T-cell (primary cell): ENCODE data around the gene LLGL1. TPM values are rescaled to one million over a fixed set of nuclear protein-coding genes. Genes with fewer than 3 reads are reported as not detected.

Experiments
- ATAC-seq, 4 experiments: fragments of 200-7000 bp in 3 of 4; fragments of 150-1000 bp in 1 of 4; cut with Tn5 transposase; replicated peaks in 1 of 4; 1 replicate in 3 of 4; 2 replicates in 1 of 4; pipeline ENCODE4 v1.10.0; 2021; ENCODE audit warnings: moderate library complexity in 3 of 4, mild to moderate bottlenecking in 2 of 4, moderate number of reproducible peaks in 1 of 4
- CTCF ChIA-PET, 2 donors: fragments of 300-600 bp; sonication (Branson Sonifier 250); formaldehyde crosslinking; loops; one replicate each; lab custom pipeline; 2022; ENCODE audit warnings: antibody characterized with exemption in 2 of 2; lab: Charles Lee
- POLR2A ChIA-PET, 2 donors: fragments of 300-600 bp; sonication (Branson Sonifier 250); formaldehyde crosslinking; loops; one replicate each; lab custom pipeline; 2022; ENCODE audit warnings: antibody characterized with exemption in 2 of 2; lab: Charles Lee
- DNase-seq, 35 experiments: peaks; one replicate each; pipeline versions ENCODE4 v3.0.0 to v3.0.0-alpha.2; 2013 to 2023
- H3K27ac ChIP-seq: one replicate; pipeline ENCODE4 v1.5.1; 2013; ENCODE audit warnings: low read length
- H3K27me3 ChIP-seq, 2 experiments: replicated peaks in 1 of 2; 1 replicate in 1 of 2; 2 replicates in 1 of 2; pipeline versions ENCODE4 v1.6.1 to v1.7.0; 2013; ENCODE audit warnings: low read length in 1 of 2, mixed read lengths in 1 of 2; ENCODE audit not compliant: control insufficient read depth in 2 of 2, insufficient read depth in 2 of 2; ENCODE audit errors: extremely low read depth in 1 of 2
- H3K36me3 ChIP-seq, 2 donors: 1 replicate in 1 of 2; 2 replicates in 1 of 2; pipeline versions ENCODE4 v1.6.1 to v1.7.0; 2013; ENCODE audit warnings: low read length in 1 of 2; ENCODE audit not compliant: control insufficient read depth in 2 of 2, insufficient read depth in 1 of 2; ENCODE audit errors: extremely low read depth in 1 of 2
- H3K4me1 ChIP-seq, 2 experiments: 1 replicate in 1 of 2; 2 replicates in 1 of 2; pipeline versions ENCODE4 v1.6.1 to v1.7.0; 2013; ENCODE audit warnings: low read length in 2 of 2, mixed read lengths in 1 of 2; ENCODE audit not compliant: insufficient read depth in 2 of 2, control insufficient read depth in 1 of 2; ENCODE audit errors: extremely low read depth in 1 of 2
- H3K4me3 ChIP-seq, 2 donors: 1 replicate in 1 of 2; 2 replicates in 1 of 2; pipeline versions ENCODE4 v1.5.1 to v1.7.0; 2013; ENCODE audit warnings: mild to moderate bottlenecking in 2 of 2, low read length in 1 of 2, moderate library complexity in 1 of 2; ENCODE audit not compliant: control insufficient read depth in 1 of 2; ENCODE audit errors: extremely low read depth in 1 of 2
- H3K9me3 ChIP-seq: 2 replicates; pipeline ENCODE4 v1.7.0; 2013
- H3K27ac Mint-ChIP-seq, 2 donors: one replicate each; pipeline ENCODE4 v1.8.0; 2020 to 2021; ENCODE audit warnings: mild to moderate bottlenecking in 2 of 2, mixed read lengths in 2 of 2
- H3K27me3 Mint-ChIP-seq, 2 donors: one replicate each; pipeline ENCODE4 v1.8.0; 2021 to 2022; ENCODE audit warnings: mixed read lengths in 2 of 2
- H3K36me3 Mint-ChIP-seq: one replicate; pipeline ENCODE4 v1.8.0; 2021; ENCODE audit warnings: mixed read lengths
- H3K4me1 Mint-ChIP-seq, 3 donors: one replicate each; pipeline ENCODE4 v1.8.0; 2020 to 2022; ENCODE audit warnings: mixed read lengths in 3 of 3, mild to moderate bottlenecking in 1 of 3
- H3K4me3 Mint-ChIP-seq, 3 donors: one replicate each; pipeline ENCODE4 v1.8.0; 2020 to 2022; ENCODE audit warnings: mild to moderate bottlenecking in 3 of 3, mixed read lengths in 3 of 3, moderate library complexity in 3 of 3
- H3K9me3 Mint-ChIP-seq, 3 donors: one replicate each; pipeline ENCODE4 v1.8.0; 2020 to 2022; ENCODE audit warnings: mixed read lengths in 3 of 3
- WGBS: methylation state at CpG from one replicate; pipeline ENCODE4 v1.1.5; 2013; ENCODE audit warnings: missing lambda C conversion rate; ENCODE audit not compliant: insufficient coverage; 5-methylcytosine and 5-hydroxymethylcytosine counted together
- total RNA-seq, 35 experiments: library from RNA in 6 of 35; stranded (reverse) in 6 of 35; fragments of 120-200 nt in 1 of 35; gene quantifications; one replicate each; pipeline versions ENCODE4 v1.2.1 to v1.2.4 and lab custom pipeline; 2013 to 2026

LLGL1 gene
- total RNA-seq, 5 donors from 2014 or later (not counting 1 experiment from before 2014, with no cell fraction given): 13.1 to 24.3 (median 23.2) TPM

DNA sequence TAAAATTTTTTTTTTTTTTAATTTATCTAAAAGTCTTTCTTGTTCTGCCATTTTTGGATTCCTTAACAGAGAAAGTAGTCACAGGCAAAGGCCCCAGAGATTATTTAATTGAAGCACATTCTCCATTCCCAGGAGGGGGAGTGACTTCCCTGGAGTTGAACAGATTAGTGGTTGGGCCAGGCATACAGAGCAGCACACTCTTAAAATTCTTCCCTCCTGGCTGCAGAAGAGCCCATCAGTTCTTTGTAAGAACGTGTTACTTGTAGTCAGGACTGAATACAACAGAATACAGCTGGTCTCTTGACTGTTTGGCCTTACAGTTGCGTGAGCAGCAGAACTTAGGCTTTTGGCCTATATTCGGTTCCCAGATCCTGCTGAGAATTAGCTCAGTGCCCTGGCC, 40.0 kb upstream of the LLGL1 start:
- ChIA-PET POLR2A (no interaction called here), CTCF (no interaction called here)
- Mint-ChIP-seq H3K27ac (peak overlapping the region; percentile 87 to 90), H3K36me3 (peaks cover 13% of the 10 kb centered on the region), H3K4me3 (peak overlapping the region; percentile 93 to 96 (median 95)), H3K27me3 (no peaks in the 10 kb centered on the region), H3K9me3 (no peaks in the 10 kb centered on the region), H3K4me1 (peaks cover 58 to 64% (median 60%) of the 10 kb centered on the region in 3 donors)
- H3K4me1 ChIP-seq: peaks cover 28 to 70% of the 10 kb centered on the region in 2 experiments
- 30% methylated on average over 3 of the region's 3 CpGs for WGBS
- no peaks in the 10 kb centered on the region for H3K27me3 ChIP-seq
- ATAC-seq (no peak), DNase-seq (no peak)
- H3K9me3 ChIP-seq: no peaks in the 10 kb centered on the region
- H3K27ac ChIP-seq: peak overlapping the region; percentile 25
- peak overlapping the region; percentile 77 to 81 for H3K4me3 ChIP-seq
- H3K36me3 ChIP-seq: peaks cover 3 to 19% of the 10 kb centered on the region in 2 donors

DNA sequence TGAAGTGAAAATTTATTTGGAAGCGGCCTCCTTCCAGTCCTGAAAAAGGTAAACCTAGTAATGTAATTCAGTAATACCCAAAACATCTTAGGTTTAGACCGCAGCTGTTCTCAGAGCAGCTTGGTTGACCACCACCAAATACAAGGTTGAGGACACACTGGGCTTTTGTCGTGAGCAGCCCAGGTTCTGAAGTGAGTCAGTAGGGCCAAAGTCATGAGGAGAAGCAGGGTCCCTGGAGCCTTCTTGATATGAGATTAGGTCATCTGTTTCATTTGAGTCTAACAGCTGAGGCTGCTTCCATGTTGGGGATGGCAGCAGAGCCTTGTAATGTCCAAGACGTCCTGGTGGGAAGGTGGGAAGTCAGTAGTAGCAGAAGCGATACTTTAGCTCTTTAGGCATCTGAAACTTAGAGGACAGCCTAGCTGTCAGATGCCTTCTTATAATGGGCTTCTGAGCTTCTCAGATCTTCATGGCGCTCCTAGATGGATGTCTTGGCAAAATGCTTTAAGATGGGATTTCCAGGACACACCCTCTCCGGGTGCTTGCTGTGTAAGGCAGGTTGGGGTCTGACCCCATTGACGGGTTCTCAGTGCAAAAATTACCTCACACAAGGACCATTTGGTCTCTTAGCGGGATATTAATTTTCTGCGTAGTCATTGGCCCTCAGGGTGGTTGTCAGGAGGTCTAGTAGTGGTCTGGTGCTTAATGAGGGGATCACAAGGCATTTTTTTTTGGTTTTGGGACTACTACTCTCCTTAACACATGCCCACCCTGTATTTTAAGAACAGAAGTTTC, 39.4 kb upstream of the LLGL1 start:
- H3K4me3 Mint-ChIP-seq: peak overlapping the region; percentile 93 to 96 (median 95)
- WGBS: 26% methylated on average over 3 of the region's 10 CpGs
- ATAC-seq (no peak), DNase-seq (no peak)
- peaks cover 64 to 70% (median 66%) of the 10 kb centered on the region in 3 donors for H3K4me1 Mint-ChIP-seq
- no peaks in the 10 kb centered on the region for H3K9me3 ChIP-seq
- H3K36me3 Mint-ChIP-seq: peaks cover 13% of the 10 kb centered on the region
- H3K36me3 ChIP-seq: peaks cover 3 to 23% of the 10 kb centered on the region in 2 donors
- H3K27ac Mint-ChIP-seq: peak overlapping the region; percentile 68 to 90
- H3K9me3 Mint-ChIP-seq: no peaks in the 10 kb centered on the region
- H3K4me1 ChIP-seq: peaks cover 28 to 76% of the 10 kb centered on the region in 2 experiments
- H3K27me3 ChIP-seq: no peaks in the 10 kb centered on the region
- peak overlapping the region; percentile 25 for H3K27ac ChIP-seq
- H3K27me3 Mint-ChIP-seq: no peaks in the 10 kb centered on the region
- ChIA-PET CTCF (no interaction called here), POLR2A (no interaction called here)
- H3K4me3 ChIP-seq: peak overlapping the region; percentile 77 to 81

DNA sequence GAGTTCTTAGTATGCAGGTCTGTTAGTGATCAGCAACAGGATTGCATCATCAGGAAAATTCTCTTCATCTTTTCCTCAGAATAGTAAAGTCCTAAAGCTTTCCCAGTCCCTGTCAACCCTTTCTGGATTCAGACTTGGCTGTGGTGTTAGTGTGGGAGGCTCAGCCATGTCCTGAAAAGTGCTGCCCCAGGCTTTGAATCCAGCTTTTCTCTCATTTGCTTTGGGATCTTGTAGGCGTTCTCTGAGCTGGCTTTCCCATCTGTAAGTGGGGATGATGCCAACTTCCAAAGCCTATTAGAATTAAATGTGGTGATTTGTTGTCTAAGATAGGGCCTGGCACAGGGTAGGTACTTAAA, 38.8 kb upstream of the LLGL1 start:
- CTCF ChIA-PET: no interaction called here
- POLR2A ChIA-PET: no interaction called here
- no peaks in the 10 kb centered on the region for H3K9me3 ChIP-seq
- H3K27me3 ChIP-seq: no peaks in the 10 kb centered on the region
- H3K9me3 Mint-ChIP-seq: no peaks in the 10 kb centered on the region
- WGBS: 67% methylated on average over 1 of the region's 1 CpG
- DNase-seq: no peak
- peaks cover 68 to 76% (median 72%) of the 10 kb centered on the region in 3 donors for H3K4me1 Mint-ChIP-seq
- peak overlapping the region; percentile 77 to 81 for H3K4me3 ChIP-seq
- H3K27ac ChIP-seq: no peak overlapping the region
- no peaks in the 10 kb centered on the region for H3K27me3 Mint-ChIP-seq
- no peak for ATAC-seq
- H3K36me3 ChIP-seq: peaks cover 5 to 26% of the 10 kb centered on the region in 2 donors
- peaks cover 30 to 80% of the 10 kb centered on the region in 2 experiments for H3K4me1 ChIP-seq
- H3K27ac Mint-ChIP-seq: peak overlapping the region; percentile 17 to 20
- peaks cover 13% of the 10 kb centered on the region for H3K36me3 Mint-ChIP-seq
- peak overlapping the region; percentile 93 to 96 (median 95) for H3K4me3 Mint-ChIP-seq

DNA sequence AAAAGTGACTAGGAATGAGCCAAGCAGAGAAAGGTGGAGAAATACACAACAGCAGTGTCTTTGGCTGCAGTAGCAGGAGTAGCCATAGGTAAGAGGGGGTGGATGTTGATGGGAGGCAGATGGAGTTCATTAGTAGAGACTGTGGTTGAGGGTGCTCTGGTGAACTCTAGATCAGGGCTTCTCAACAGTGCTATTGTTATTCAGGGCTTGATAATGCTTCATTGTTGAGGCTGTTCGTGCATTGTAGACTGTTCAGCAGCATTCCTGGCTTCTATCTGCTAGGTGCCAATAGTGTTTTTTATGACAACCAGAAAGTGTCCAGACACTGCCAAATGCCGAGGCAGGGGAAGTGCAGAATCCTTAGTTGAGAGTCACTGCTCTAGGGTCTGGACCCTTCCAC, 38.2 kb upstream of the LLGL1 start:
- peaks cover 13% of the 10 kb centered on the region for H3K36me3 Mint-ChIP-seq
- DNase-seq: no peak
- WGBS: 25% methylated on average over 1 of the region's 2 CpGs
- H3K4me3 Mint-ChIP-seq: peak overlapping the region; percentile 93 to 96 (median 95)
- POLR2A ChIA-PET: no interaction called here
- peak overlapping the region; percentile 77 to 81 for H3K4me3 ChIP-seq
- no peaks in the 10 kb centered on the region for H3K27me3 Mint-ChIP-seq
- H3K9me3 Mint-ChIP-seq: no peaks in the 10 kb centered on the region
- H3K36me3 ChIP-seq: peaks cover 5 to 29% of the 10 kb centered on the region in 2 donors
- CTCF ChIA-PET: no interaction called here
- no peaks in the 10 kb centered on the region for H3K27me3 ChIP-seq
- H3K27ac Mint-ChIP-seq: peak overlapping the region; percentile 20 to 75
- H3K4me1 ChIP-seq: peaks cover 30 to 80% of the 10 kb centered on the region in 2 experiments
- peaks cover 69 to 76% (median 73%) of the 10 kb centered on the region in 3 donors for H3K4me1 Mint-ChIP-seq
- no peaks in the 10 kb centered on the region for H3K9me3 ChIP-seq
- no peak for ATAC-seq
- H3K27ac ChIP-seq: no peak overlapping the region

DNA sequence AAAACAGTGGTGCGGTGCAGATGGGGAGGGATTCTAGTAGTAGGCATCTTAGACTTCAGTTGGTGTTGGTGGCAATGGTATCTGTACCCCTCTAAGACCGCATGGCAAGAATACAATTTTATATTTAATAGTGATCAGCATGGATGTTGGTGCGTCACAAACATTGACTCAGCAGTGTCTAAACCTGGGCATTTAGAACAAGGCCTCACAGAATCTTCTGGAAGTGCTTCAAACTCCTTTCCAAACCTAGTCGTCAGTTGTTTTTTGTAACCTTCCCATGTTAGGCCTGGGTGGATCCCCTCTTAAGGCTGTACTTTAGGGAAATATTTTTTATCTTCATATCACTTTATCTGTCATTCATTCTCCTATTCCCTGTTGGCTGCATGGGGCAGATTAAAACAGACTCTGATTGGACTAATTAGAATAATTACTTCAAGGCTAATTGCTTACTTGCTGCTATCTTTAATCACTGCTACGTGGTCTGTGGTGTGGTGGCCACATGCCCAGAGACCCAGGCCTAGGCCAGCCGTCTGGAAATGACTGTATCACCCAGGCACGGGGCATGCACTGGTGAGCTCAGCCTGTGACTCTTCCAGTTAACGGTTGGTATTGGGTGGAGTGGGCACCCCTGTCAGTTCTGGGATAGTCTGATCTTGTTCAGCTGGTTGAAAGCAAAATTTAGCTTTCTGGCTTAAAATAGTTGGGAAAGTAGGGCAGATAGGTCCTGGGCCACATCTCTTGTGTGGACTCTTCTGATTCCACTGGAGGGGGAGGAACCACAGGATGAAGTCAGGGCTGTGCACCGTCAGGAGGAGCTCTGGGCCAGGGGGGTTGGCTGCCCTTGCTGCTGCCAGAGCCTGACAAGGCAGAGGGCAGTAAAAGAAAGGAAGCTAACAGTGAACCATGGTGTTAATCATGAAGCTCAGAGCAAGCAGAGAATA, 37.3 kb upstream of the LLGL1 start:
- DNase-seq (no peak), ATAC-seq (no peak)
- peak overlapping the region; percentile 17 to 81 for H3K4me3 ChIP-seq
- Mint-ChIP-seq H3K9me3 (no peaks in the 10 kb centered on the region), H3K4me3 (peak overlapping the region; percentile 93 to 96 (median 95)), H3K36me3 (peaks cover 13% of the 10 kb centered on the region), H3K4me1 (peaks cover 72 to 75% (median 72%) of the 10 kb centered on the region in 3 donors), H3K27me3 (no peaks in the 10 kb centered on the region), H3K27ac (peak overlapping the region; percentile 45 to 75)
- H3K9me3 ChIP-seq: no peaks in the 10 kb centered on the region
- 47% methylated on average over 4 of the region's 9 CpGs for WGBS
- POLR2A ChIA-PET: no interaction called here
- peaks cover 30 to 78% of the 10 kb centered on the region in 2 experiments for H3K4me1 ChIP-seq
- H3K27ac ChIP-seq: no peak overlapping the region
- no peaks in the 10 kb centered on the region for H3K27me3 ChIP-seq
- peaks cover 5 to 32% of the 10 kb centered on the region in 2 donors for H3K36me3 ChIP-seq
- CTCF ChIA-PET: interaction anchor here in 1 of 2 donors (0.6 kb wide), 1 partner anchor 25 kb away, joined by 6 read pairs; no protein-coding TSS in a partner anchor
